ENCODE results near the gene HAS3.
"Not testable (repeated sequence)": the region's sequence is repeated elsewhere in the genome, so short reads cannot be mapped to it uniquely, and the experiment has no call there.

HAS3 gene

GRCh38 chr16:69118468-69118867 lies 13.0 kb downstream of the HAS3 start:
- DNase-seq: no peak

- DNase-seq: no peak
Measured at GRCh38 chr16:69118994-69119393, 13.5 kb downstream of the HAS3 start.

GRCh38 chr16:69119536-69119935 lies 14.1 kb downstream of the HAS3 start:
- DNase-seq: no peak

- no peak for DNase-seq
Measured at GRCh38 chr16:69120096-69120664, 14.7 kb downstream of the HAS3 start.

GRCh38 chr16:69123910-69124309 lies 18.5 kb downstream of the HAS3 start:
- DNase-seq: peak in 2 of 14 donors; percentile 6 to 16

GRCh38 chr16:69124406-69124805 lies 19.0 kb downstream of the HAS3 start:
- DNase-seq: not testable (repeated sequence)

GRCh38 chr16:69124961-69125360 lies 19.5 kb downstream of the HAS3 start:
- DNase-seq: not testable (repeated sequence)

GRCh38 chr16:69126221-69126620 lies 20.8 kb downstream of the HAS3 start:
- DNase-seq: no peak

- not testable (repeated sequence) for DNase-seq
Measured at GRCh38 chr16:69126801-69127200, 21.3 kb downstream of the HAS3 start.

- DNase-seq: no peak
Measured at GRCh38 chr16:69127966-69128510, 22.6 kb downstream of the HAS3 start.

- no peak for DNase-seq
Measured at GRCh38 chr16:69130461-69130860, 25.0 kb downstream of the HAS3 start.

GRCh38 chr16:69131167-69131838 lies 25.9 kb downstream of the HAS3 start:
- peak in 2 of 14 donors; percentile 8 to 35 for DNase-seq

GRCh38 chr16:69131839-69132423 lies 26.5 kb downstream of the HAS3 start:
- peak in 7 of 14 donors; percentile 53 to 87 (median 75) for DNase-seq

GRCh38 chr16:69132424-69133252 lies 27.2 kb downstream of the HAS3 start, which contains the start of the genes CHTF8 and UTP4:
CHTF8 (minus strand) TSS chr16:69132588; CDS start chr16:69121458, 11,130 bp downstream.
UTP4 (plus strand) TSS chr16:69132649; CDS start chr16:69133460, 811 bp downstream.
- peak in 13 of 14 donors; percentile 41 to 88 (median 79) for DNase-seq

GRCh38 chr16:69133373-69133954 lies 28.0 kb downstream of the HAS3 start:
- no peak for DNase-seq

GRCh38 chr16:69138608-69139007 lies 33.2 kb downstream of the HAS3 start:
- DNase-seq: no peak

GRCh38 chr16:69139464-69139863 lies 34.0 kb downstream of the HAS3 start:
- not testable (repeated sequence) for DNase-seq

GRCh38 chr16:69141014-69141413 lies 35.6 kb downstream of the HAS3 start:
- DNase-seq: no peak

- no peak for DNase-seq
Measured at GRCh38 chr16:69141936-69142335, 36.5 kb downstream of the HAS3 start.

GRCh38 chr16:69143116-69143515 lies 37.7 kb downstream of the HAS3 start:
- no peak for DNase-seq

GRCh38 chr16:69145658-69146057 lies 40.2 kb downstream of the HAS3 start:
- DNase-seq: no peak

- not testable (repeated sequence) for DNase-seq
Measured at GRCh38 chr16:69149621-69150020, 44.2 kb downstream of the HAS3 start.
